HG02970 (cell line): ENCODE results near the gene SNAPC3.

Experiments used
- ATAC-seq: cut with Tn5 transposase; IDR thresholded peaks from one replicate; pipeline ENCODE4 v1.9.1; 2021; ENCODE audit warnings: mild to moderate bottlenecking, moderate library complexity, moderate number of reproducible peaks; ENCODE audit not compliant: unreplicated experiment, low FRiP score

The SNAPC3 gene

DNA sequence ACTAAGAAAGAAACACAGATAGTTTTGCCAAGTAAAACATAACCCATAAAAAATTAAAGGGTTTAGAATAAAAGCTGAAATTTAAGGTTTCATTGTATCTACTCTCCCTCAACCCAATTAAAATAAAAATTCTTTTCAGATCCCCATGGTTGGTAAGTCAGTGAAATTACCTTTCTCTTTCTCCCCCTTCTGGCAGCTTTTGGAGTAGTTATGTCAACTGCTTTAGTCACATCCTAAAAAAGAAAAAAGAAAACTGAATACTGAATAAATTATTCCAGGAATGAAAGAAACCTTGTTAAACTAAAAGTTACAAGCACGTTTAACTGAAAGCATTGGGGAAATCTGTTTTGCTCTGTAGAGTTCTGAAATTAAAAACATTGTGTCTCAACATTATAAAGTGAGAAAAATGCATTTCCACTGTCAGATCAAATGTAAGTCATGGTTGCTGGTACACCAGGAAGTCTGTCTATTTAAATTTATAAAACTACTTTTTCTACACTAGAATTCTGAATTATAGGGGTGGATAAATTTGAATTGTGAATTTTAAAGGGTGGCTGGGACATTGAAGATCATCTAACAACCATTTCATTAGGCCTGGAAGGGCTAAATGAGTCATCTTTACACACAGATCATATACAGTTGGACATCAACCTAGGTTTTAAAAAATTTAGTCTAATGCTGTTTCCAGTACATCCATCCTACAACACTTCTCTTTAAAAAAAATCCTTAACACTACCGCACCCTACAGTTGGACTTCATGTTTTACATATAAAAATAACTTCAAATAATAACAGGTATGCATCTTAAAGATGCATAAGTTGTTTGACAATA is 63.4 kb downstream of the SNAPC3 start:
- no peak for ATAC-seq

DNA sequence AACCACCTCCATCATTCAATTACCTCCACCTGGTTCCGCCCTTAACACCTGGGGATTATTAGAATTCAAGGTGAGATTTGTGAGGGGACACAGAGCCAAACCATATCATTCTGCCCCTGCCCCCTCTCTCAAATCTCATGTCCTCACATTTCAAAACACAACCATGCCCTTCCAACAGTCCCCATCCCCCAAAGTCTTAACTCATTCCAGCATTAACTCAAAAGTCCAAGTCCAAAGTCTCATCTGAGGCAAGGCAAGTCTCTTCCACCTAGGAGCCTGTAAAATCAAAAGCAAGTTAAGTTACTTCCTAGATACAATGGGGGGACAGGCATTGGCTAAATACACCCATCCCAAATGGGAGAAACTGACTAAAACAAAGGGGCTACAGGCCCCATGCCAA is 69.3 kb downstream of the SNAPC3 start:
- ATAC-seq, result no peak

DNA sequence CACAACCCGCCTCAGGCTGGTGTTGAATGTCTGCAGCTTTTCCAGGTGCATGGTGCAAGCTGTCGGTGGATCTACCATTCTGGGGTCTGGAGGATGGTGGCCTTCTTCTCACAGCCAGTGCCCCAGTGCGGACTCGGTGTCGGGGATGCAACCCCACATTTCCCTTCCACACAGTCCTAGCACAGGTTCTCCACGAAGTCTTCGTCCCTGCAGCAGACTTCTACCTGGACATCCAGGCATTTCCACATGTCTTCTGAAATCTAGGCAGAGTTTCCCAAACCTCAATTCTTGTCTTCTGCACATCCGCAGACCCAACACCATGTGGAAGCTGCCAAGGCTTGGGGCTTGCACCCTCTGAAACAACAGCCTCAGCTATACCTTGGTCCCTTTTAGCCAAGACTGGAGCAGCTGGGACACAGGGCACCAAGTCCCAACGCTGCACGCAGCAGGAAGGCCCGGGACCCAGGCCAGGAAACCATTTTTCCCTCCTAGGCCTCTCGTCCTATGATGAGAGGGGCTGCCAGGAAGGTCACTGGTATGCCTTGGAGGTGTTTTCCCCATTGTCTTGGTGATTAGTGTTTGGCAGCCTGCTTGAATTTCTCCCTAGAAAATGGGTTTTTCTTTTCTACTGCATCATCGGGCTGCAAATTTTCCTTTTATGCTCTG is 69.9 kb downstream of the SNAPC3 start:
- ATAC-seq, result no peak

DNA sequence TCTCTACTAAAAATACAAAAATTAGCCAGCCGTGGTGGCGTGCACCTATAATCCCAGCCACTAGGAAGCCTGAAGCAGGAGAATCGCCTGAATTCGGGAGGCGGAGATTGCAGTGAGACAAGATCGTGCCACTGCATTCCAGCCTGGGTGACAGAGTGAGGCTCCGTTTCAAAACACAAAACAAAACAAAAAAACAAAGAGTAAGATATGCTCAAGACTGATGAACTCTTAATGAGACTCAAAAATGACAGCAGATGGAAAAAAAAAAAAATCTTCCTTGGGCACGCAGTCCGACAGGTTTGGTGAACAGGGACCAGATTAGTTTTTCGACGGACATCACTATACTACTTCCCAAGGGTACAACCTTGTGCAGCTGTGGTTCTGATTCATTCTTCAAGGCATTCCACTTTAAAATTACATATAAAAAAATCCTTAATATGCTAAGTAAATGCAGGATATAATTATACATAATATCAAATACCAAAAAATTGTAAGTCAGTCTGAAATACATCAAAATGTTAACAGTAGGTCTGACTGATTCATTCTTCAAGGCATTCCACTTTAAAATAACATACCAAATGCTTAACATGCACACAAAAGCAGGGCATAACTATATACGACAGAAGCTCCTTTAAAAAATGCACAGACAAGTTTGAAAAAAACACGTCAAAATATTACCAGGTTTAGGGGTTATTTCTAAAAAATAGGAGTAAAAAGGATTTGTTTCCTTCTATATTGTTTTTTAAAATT is 75.7 kb downstream of the SNAPC3 start:
- no peak for ATAC-seq

DNA sequence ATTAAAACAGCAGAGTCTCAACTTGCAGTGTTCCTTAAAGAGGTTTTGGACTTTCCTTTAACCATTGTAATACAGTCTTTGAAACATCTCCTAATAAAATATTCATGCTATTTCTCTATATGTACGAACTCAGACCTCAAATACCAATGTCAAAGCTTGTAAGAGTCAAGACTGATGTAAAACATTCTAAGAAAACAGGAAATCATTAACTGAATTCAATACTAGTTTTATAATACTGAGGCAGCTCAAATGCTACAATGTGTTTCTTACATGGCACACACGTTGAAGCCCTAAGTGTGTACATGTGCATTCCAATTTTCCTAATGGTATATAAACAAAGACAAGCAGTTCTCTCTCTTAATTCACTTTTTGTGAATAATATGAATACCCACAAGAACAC is 76.5 kb downstream of the SNAPC3 start:
- ATAC-seq, result no peak

DNA sequence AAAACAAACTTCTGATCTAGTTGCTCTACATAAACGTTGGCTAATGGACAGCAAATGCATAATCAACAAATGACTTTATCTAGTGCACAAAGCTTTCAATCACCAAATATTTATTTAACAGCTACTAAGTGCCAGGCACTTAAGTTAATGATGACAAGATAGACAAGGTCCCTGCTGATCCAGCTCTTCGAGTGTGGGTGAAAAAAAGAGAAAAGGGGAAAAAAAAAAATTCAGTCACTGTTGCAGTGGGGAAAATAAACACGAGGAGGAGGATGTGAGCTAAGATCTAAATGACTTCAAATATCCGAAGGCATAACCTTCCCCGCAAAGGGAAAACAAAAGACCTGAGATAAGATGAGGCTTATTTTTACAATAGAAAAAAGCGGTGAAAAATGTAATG is 78.5 kb downstream of the SNAPC3 start:
- ATAC-seq, result no peak

DNA sequence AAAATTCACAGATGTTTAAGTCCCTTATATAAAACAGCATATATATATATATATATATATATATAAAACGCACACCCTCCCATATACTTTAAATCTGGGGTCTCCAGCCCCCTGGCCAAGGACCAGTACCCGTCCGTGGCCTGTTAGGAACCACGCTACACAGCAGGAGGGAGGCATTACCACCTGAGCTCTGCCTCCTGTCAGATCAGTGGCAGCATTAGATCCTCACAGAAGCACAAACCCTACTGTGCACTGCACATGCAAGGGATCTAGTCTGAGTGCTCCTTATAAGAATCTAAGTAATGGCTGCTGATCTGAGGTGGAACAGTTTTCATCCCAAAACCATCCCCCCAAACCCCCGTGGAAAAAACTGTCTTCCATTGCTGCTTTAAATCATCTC is 79.1 kb downstream of the SNAPC3 start:
- ATAC-seq, result no peak

DNA sequence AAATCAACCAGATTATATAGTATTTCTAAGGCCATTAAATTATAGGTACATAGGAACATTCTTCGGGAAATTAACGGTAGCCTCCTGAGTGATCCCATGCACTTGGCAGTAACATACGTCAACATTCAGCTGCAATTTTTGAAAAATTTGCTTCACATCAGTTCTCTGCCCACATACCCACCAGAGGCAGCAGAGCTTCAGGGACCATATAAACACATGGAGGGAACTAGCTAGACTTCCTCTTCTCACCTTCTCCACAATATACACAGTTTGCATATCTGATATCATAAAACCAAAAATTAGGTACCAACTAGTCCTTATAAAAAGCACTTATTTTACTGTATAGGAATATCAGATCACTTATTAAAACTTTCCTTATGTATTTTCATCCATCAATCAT is 83.2 kb downstream of the SNAPC3 start:
- ATAC-seq, result no peak

DNA sequence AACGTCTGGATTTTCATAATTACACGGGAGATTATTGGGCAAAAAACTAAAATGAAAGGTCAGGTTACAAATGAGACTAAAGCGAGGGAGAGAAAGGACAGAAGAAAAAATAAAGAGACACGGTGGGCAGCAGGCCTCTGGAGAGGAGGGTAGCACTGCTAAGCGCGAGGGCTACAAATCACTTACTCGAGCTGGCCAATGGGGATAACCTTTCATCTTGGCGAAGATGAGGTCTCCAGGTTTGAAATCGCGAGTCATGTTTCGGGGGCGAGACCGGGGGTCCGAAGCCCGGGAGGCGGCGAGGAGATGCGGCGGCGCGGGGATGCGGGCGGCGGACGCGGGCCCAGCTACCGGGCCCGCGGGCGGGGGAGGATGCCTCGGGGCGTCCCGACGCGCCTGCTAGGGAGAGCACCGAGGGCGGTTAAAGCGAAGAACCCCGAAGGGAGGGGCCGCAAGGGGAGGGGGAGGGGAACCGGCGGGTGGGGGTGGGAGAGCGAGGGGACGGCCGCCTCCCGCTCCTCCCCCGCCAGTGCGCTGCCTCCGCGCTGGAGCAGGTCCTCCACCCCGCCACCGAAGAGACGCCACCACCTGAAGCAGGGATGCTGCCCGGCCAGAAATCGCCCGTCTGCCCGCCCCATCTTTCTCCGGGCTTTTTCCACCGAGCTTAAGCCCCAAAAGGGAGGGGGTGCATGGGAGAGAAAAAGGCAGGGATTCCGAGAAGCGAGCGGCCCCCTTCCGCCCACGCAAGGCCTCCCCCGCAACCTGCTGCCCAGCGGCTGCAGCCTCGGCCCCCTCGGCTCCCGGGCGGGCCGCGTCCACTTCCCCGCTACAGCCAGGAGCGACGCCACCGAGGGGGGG is 87.5 kb downstream of the SNAPC3 start:
- ATAC-seq, result peak; percentile 28

DNA sequence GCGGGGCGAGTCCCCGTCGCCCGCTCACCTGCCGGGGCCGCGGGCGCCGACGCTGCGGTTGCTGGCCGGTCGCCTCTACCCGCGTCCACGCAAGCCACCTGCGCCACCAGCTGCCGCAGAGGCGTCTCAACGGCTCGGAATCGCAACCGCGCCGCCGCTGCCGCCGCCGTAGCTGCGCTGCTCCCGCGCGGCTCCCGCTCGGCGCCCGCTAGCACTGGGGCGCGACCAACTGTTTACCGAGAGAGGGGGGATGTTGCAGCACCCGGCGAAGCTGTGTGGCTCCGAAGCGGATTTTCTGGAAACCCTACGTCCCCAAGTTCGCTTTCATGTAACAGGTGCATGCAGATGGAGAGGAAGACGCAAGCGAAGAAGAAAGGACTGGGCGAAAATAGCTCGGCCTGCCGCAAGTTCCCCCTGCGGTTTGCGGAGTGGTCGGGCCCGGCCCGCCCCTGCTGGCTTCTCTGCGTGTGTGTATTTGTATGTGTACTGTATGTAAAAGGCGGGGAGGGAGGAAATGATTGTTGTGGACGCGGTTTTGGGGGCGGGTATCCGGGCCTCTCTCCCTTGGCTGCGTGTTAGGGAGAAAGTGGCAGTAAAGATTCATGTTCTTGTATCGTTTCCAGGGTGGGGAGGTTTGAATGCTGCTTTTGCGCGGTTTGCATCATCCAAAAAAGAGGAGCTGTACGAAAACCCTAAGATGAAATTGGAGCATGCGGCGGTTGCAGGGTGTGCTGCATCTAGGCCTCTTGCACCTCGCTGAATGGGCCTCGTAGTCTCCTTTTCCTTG is 88.3 kb downstream of the SNAPC3 start, which contains the start of gene PSIP1:
Gene PSIP1, minus strand, starts transcription at position 182 of the 787 bp plus-strand sequence. CDS start 782 bp downstream, outside the sequence.
- peak; percentile 82 for ATAC-seq
